Thyroid gland (tissue), 4 donors: ENCODE data around the gene PSD2. TPM values are rescaled to one million over a fixed set of nuclear protein-coding genes. Genes with fewer than 3 reads are reported as not detected.

ENCODE experiments used
- DNase-seq, 2 donors: peaks; one replicate each; pipeline ENCODE4 v3.0.0-alpha.2; 2019
- H3K27ac ChIP-seq, 3 donors: fragments of 200-600 bp; sonication (generic); 1 replicate in 2 of 3; 2 replicates in 1 of 3; pipeline ENCODE4 v1.5.1; 2016 to 2019; ENCODE audit warnings: mild to moderate bottlenecking in 1 of 3, moderate library complexity in 1 of 3
- H3K27me3 ChIP-seq: fragments of 200-600 bp; sonication (generic); one replicate; pipeline ENCODE4 v1.5.1; 2019
- H3K36me3 ChIP-seq, 2 donors: fragments of 200-600 bp; sonication (generic); one replicate each; pipeline ENCODE4 v1.5.1; 2016 to 2019
- H3K4me1 ChIP-seq, 2 donors: fragments of 200-600 bp; sonication (generic); one replicate each; pipeline ENCODE4 v1.5.1; 2017 to 2019
- H3K4me3 ChIP-seq, 3 donors: fragments of 200-600 bp; sonication (generic); replicated peaks in 1 of 3; 1 replicate in 2 of 3; 2 replicates in 1 of 3; pipeline ENCODE4 v1.5.1; 2016; ENCODE audit warnings: mild to moderate bottlenecking in 1 of 3
- H3K9me3 ChIP-seq: fragments of 200-600 bp; sonication (generic); one replicate; pipeline ENCODE4 v1.5.1; 2017
- CTCF ChIP-seq, 6 experiments: fragments of 200-600 bp in 3 of 6; fragments of 450-650 bp in 3 of 6; sonication (generic) in 3 of 6; IDR thresholded peaks; one replicate each; pipeline ENCODE4 v1.5.1; 2016 to 2019; ENCODE audit warnings: antibody characterized with exemption in 6 of 6, mild to moderate bottlenecking in 2 of 6, inconsistent platforms in 1 of 6, moderate library complexity in 1 of 6
- POLR2A ChIP-seq, 2 donors: fragments of 450-650 bp; IDR thresholded peaks; one replicate each; pipeline ENCODE4 v1.6.1; 2017; ENCODE audit warnings: antibody characterized with exemption in 2 of 2, mild to moderate bottlenecking in 2 of 2, moderate library complexity in 1 of 2
- WGBS, 2 donors: methylation state at CpG; one replicate each; pipeline ENCODE4 v1.1.5; 2017; 5-methylcytosine and 5-hydroxymethylcytosine counted together
- intact Hi-C: fragments of 100-400 bp; cut with DNase I; formaldehyde crosslinking; loops from one replicate; pipeline ENCODE4 v1.15.1; 2023
- total RNA-seq, 4 donors: library from RNA; depleted of rRNA; stranded (reverse); fragments of >200 nt; gene quantifications; one replicate each; pipeline ENCODE4 v1.2.3, GENCODE V29; 2016

PSD2 gene
- total RNA-seq, 4 donors from 2014 or later, result 0.11 to 0.67 (median 0.13) TPM; not detected in 1

- TF ChIP-seq POLR2A (IDR thresholded peaks at IDR 0.05), result no peak
- TF ChIP-seq CTCF (IDR thresholded peaks at IDR 0.05), result no peak
- Histone ChIP-seq H3K4me3 (no peak overlapping the region), H3K4me1 (peaks cover 0 to 3% of the 10 kb centered on the region in 2 donors), H3K27ac (no peak overlapping the region), H3K27me3 (no peaks in the 10 kb centered on the region), H3K9me3 (no peaks in the 10 kb centered on the region), H3K36me3 (no peaks in the 10 kb centered on the region)
- WGBS, 2 donors, result 74 to 76% methylated on average over 12 of the region's 12 CpGs
- DNase-seq, result no peak
- intact Hi-C loops, result loop anchor here (10.0 kb wide), 2 partner anchors 79 to 339 kb away; no protein-coding TSS in a partner anchor
Observed at GRCh38 chr5:139763280-139763929, 32.2 kb upstream of the PSD2 start.

GRCh38 chr5:139763930-139764791, 31.4 kb upstream of the PSD2 start:
- no peaks in the 10 kb centered on the region for H3K27me3 ChIP-seq
- H3K9me3 ChIP-seq, result no peaks in the 10 kb centered on the region
- no peak for DNase-seq
- intact Hi-C loops, result loop anchor here (2.0 to 10.0 kb wide), 3 partner anchors 79 to 339 kb away; no protein-coding TSS in a partner anchor
- 22 to 44% methylated on average over 4 to 10 of the region's 45 CpGs for WGBS, 2 donors
- no peak overlapping the region for H3K4me3 ChIP-seq
- peaks cover 0 to 3% of the 10 kb centered on the region in 2 donors for H3K4me1 ChIP-seq
- no peaks in the 10 kb centered on the region for H3K36me3 ChIP-seq
- TF ChIP-seq POLR2A (IDR thresholded peaks at IDR 0.05) (no peak), CTCF (IDR thresholded peaks at IDR 0.05) (no peak)
- H3K27ac ChIP-seq, result no peak overlapping the region

- DNase-seq, result no peak
- Histone ChIP-seq H3K4me3 (no peak overlapping the region), H3K4me1 (peaks cover 0 to 3% of the 10 kb centered on the region in 2 donors), H3K27me3 (no peaks in the 10 kb centered on the region), H3K9me3 (no peaks in the 10 kb centered on the region), H3K27ac (no peak overlapping the region), H3K36me3 (no peaks in the 10 kb centered on the region)
- TF ChIP-seq CTCF (IDR thresholded peaks at IDR 0.05), result no peak
- no peak for TF ChIP-seq POLR2A (IDR thresholded peaks at IDR 0.05)
- 50 to 57% methylated on average over 11 of the region's 11 CpGs for whole genome bisulfite sequencing, 2 donors
- intact Hi-C loops, result loop anchor here (2.0 to 10.0 kb wide), 3 partner anchors 80 to 340 kb away; no protein-coding TSS in a partner anchor
Observed at GRCh38 chr5:139764886-139765408, 30.7 kb upstream of the PSD2 start.

- Histone ChIP-seq H3K27me3 (no peaks in the 10 kb centered on the region), H3K4me1 (peaks cover 0 to 3% of the 10 kb centered on the region in 2 donors), H3K27ac (no peak overlapping the region), H3K4me3 (peak overlapping the region in 1 of 3 donors; percentile 28), H3K36me3 (no peaks in the 10 kb centered on the region), H3K9me3 (no peaks in the 10 kb centered on the region)
- peak; percentile 94 to 100 (median 98) for TF ChIP-seq CTCF (IDR thresholded peaks at IDR 0.05)
- TF ChIP-seq POLR2A (IDR thresholded peaks at IDR 0.05), result no peak
- intact Hi-C loops, result loop anchor here (2.0 to 10.0 kb wide), 3 partner anchors 81 to 341 kb away; no protein-coding TSS in a partner anchor
- peak; percentile 68 to 77 for DNase-seq
- WGBS, 2 donors, result 16 to 22% methylated on average over 23 to 24 of the region's 46 CpGs
Observed at GRCh38 chr5:139765409-139766217, 30.0 kb upstream of the PSD2 start.
